LHCN-M2 (cell line): ENCODE data around the gene TLR10. TPM values are rescaled to one million over a fixed set of nuclear protein-coding genes. Genes with fewer than 3 reads are reported as not detected.

Source experiments
- DNase-seq: peaks from one replicate; pipeline ENCODE4 v3.0.0-alpha.2; 2012; ENCODE audit warnings: low read depth
- total RNA-seq: library from RNA; depleted of rRNA; stranded (reverse); fragments of >200 nt; gene quantifications from 2 replicates; pipeline ENCODE4 v1.2.3, GENCODE V29; 2014; rRNA removed

Gene TLR10
- total RNA-seq, 1 experiment from 2014 or later: not detected

GRCh38 chr4:38730493-38730829, 52.3 kb downstream of the TLR10 start:
- DNase-seq: no peak

GRCh38 chr4:38728631-38729141, 54.1 kb downstream of the TLR10 start:
- no peak for DNase-seq

- DNase-seq: no peak
These were observed 58.3 kb downstream of the TLR10 start for GRCh38 chr4:38724475-38724808.

GRCh38 chr4:38723726-38724474, 58.9 kb downstream of the TLR10 start:
- no peak for DNase-seq

GRCh38 chr4:38723114-38723513, 59.7 kb downstream of the TLR10 start:
- DNase-seq: no peak

Other genes starting within 250 kb of the TLR10 start
- gene KLF3, start 118.8 kb downstream of the TLR10 start, total RNA-seq: 8.4 and 14.1 TPM in 2 replicates
- 2.7 and 2.9 TPM in 2 replicates for gene TLR1, start 21.8 kb upstream of the TLR10 start, total RNA-seq
- 2.9 and 3.7 TPM in 2 replicates for gene TLR6, start 73.8 kb upstream of the TLR10 start, total RNA-seq
- 208 and 240 TPM in 2 replicates for gene FAM114A1, start 84.8 kb upstream of the TLR10 start, total RNA-seq
- gene TMEM156, start 249.4 kb upstream of the TLR10 start, total RNA-seq: 0.77 and 0.86 TPM in 2 replicates